A673 (cell line): ENCODE measurements around the gene ZNF620.

Experiments used
- EZH2 ChIP-seq: fragments of 200-600 bp; sonication (generic); IDR thresholded peaks from 2 replicates; pipeline ENCODE4 v1.6.1; 2017; ENCODE audit warnings: borderline replicate concordance, low read depth, mild to moderate bottlenecking, mixed read lengths, antibody characterized with exemption, low read length; ENCODE audit not compliant: poor library complexity, severe bottlenecking
- TF ChIP-seq, protein P1 (sequence below): fragments of 300-800, 200-600 bp; sonication (generic); conservative IDR thresholded peaks from 2 replicates; pipeline ENCODE4 v1.5.1; 2017; ENCODE audit warnings: low read depth, mild to moderate bottlenecking, antibody characterized with exemption, low read length, moderate library complexity, mixed read lengths

DNA sequence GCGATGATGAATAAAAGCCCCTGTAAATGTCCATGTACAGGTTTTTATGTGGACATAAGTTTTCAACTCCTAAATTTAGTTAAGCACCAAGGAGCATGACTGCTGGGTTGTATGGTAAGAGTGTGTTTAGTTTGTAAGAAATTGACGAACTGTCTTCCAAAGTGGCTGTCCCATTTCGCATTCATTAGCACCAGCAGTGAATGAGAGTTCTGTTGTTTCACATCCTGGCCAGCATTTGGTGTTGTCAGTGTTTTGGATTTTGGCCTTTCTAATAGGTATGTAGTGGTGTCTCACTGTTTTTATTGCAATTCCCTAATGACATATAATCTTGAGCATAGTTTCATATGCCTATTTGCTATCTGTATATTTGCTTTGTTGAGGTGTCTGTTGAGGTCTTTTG lies 22.6 kb downstream of the ZNF620 start:
- TF ChIP-seq, protein P1, sequence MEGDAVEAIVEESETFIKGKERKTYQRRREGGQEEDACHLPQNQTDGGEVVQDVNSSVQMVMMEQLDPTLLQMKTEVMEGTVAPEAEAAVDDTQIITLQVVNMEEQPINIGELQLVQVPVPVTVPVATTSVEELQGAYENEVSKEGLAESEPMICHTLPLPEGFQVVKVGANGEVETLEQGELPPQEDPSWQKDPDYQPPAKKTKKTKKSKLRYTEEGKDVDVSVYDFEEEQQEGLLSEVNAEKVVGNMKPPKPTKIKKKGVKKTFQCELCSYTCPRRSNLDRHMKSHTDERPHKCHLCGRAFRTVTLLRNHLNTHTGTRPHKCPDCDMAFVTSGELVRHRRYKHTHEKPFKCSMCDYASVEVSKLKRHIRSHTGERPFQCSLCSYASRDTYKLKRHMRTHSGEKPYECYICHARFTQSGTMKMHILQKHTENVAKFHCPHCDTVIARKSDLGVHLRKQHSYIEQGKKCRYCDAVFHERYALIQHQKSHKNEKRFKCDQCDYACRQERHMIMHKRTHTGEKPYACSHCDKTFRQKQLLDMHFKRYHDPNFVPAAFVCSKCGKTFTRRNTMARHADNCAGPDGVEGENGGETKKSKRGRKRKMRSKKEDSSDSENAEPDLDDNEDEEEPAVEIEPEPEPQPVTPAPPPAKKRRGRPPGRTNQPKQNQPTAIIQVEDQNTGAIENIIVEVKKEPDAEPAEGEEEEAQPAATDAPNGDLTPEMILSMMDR = no peak
- no peak for TF ChIP-seq EZH2
